ENCODE results near the gene PHEX.

- no peak for TF ChIP-seq CTCF (IDR thresholded peaks at IDR 0.05; ENCODE audit: low read length)
- TF ChIP-seq EZH2 (IDR thresholded peaks at IDR 0.05; ENCODE audit: borderline replicate concordance, low read length): no peak
Observed at GRCh38 chrX:22296871-22297270, 264.7 kb downstream of the PHEX start.
